ENCODE measurements around the gene ZBTB7A. TPM values are rescaled to one million over a fixed set of nuclear protein-coding genes. Genes with fewer than 3 reads are reported as not detected.

Gene ZBTB7A
- total and polyA plus RNA-seq, 10 of the 15 experiments (the other 5 are each of a cell fraction or from before 2014, with no cell fraction given), result 0.26 to 42.4 (median 4.5) TPM

DNA sequence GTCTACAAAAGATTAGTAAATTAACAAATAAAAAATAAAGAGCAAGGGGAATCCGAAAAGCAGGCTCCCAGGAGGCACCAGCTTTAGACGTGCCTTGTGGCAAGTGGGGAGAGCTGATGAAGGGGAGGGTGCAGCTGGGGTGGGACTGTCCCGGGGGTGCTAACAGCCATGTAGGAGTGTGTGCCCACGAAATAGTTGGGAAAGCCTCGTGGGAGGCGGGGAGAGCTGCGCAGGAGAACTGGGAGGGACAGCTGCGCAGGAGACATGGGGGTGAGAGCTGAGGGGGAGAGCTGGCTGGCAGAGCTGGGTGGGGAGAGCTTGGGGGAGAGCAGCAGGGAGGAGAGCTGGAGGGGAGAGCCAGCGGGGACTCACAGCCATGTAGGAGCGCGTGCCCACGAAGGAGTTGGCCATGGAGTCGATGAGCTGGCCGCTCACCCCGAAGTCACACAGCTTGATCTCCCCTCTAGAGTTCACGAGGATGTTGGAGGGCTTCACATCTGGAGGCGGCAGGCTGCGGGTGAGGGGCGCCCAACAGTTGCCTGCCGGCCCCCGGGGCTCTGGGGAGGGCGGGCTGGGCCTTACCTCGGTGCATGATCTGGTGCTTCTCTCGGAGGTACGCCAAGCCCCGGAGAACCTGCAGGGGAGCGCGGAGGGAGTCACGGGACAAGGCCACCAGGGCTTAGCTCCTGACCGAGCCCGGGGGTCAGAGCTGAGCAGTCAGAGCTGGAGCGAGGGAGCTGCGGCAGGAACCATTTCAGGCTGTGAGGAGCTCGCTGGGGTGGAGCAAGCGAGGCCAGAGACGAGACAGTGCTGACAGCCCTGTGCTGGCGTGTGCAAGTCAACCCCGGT is 34.2 kb upstream of the ZBTB7A start:
- in situ Hi-C loops (cut with MboI), result no loop called here
- CTCF ChIA-PET, result interaction anchor here (0.6 kb wide), 1 partner anchor 113 kb away, joined by 3 read pairs; no protein-coding TSS in a partner anchor

DNA sequence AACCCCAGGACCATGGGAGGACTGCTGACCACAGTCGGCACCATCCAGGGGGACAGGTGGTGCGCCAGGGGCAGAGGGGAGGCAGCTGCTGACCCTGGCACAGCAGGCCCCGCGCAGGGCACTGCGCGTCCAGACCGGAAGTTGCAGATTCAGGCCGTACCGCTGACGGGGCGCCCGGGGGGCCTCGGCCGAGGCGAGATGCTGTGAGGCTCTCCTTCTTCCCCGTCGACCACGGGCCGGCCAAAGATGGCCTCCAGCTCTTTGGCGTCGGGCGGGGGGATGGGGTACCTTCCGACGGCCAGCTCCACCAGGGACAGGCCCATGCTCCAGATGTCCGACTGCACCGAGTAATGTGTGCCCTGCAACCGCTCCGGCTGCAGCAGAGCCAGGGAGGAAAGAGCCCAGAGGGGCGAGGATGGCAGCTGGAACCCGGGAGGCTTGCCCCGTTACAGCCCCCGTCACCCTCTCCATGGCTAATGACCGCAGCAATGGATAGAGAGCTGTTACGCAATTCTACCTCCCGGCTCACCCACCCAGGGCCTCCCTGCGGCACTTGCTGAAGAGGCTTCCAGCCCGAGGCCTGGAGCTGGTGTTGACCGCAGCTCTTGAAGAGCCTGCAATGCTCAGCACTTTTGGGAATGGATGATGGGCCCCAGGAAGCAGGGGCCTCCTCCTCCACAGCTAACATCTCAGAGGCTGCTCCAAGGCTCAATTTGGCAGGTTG is 32.5 kb upstream of the ZBTB7A start:
- no peaks in the 10 kb centered on the region for H4K20me1 ChIP-seq (ENCODE audit: control insufficient read depth, insufficient read depth)
- CTCF ChIA-PET, result no interaction called here
- intact Hi-C loops (cut with micrococcal nuclease; ENCODE audit: unreplicated experiment) (no loop called here), in situ Hi-C loops (cut with MboI) (no loop called here)
- no peaks in the 10 kb centered on the region for H3K27me3 ChIP-seq (replicated peaks in 1 of 2; ENCODE audit: control insufficient read depth in 2 of 2, insufficient read depth in 2 of 2, low read length in 1 of 2)
- H2AFZ ChIP-seq (ENCODE audit: control insufficient read depth, low read depth, low read length), result no peak overlapping the region
- no peak for FAIRE-seq
- H3K4me1 ChIP-seq (ENCODE audit: control insufficient read depth, insufficient read depth, low read length), result no peaks in the 10 kb centered on the region
- RAD21 ChIA-PET (ENCODE audit: unreplicated experiment), result no interaction called here
- 95% methylated on average over 38 of the region's 38 CpGs for WGBS (ENCODE audit: insufficient coverage, insufficient replicate concordance, low lambda C conversion rate, missing lambda C conversion rate)
- no peak for ATAC-seq
- SMC1A ChIA-PET (ENCODE audit: uncharacterized antibody, unreplicated experiment), result interaction anchor here (0.6 kb wide), 1 partner anchor 67 kb away, joined by 3 read pairs; no protein-coding TSS in a partner anchor
- H3K4me3 ChIP-seq, result no peak overlapping the region
- no peak overlapping the region for H3K4me2 ChIP-seq (ENCODE audit: control insufficient read depth, insufficient read depth)
- peaks cover 6 to 23% of the 10 kb centered on the region in 2 experiments; a peak in 3 of 4 replicates for H3K36me3 ChIP-seq (ENCODE audit: control insufficient read depth in 2 of 2, insufficient read depth in 2 of 2, low read length in 1 of 2)
- no peak for TF ChIP-seq PAX8 (IDR thresholded peaks at IDR 0.05)
- no peak for TF ChIP-seq RBBP5 (conservative IDR thresholded peaks at IDR 0.05)
- TF ChIP-seq BHLHE40 (IDR thresholded peaks at IDR 0.05; ENCODE audit: borderline replicate concordance in 1 of 2, low read depth in 2 of 2, low read length in 1 of 2), result no peak
- TF ChIP-seq, protein P1, sequence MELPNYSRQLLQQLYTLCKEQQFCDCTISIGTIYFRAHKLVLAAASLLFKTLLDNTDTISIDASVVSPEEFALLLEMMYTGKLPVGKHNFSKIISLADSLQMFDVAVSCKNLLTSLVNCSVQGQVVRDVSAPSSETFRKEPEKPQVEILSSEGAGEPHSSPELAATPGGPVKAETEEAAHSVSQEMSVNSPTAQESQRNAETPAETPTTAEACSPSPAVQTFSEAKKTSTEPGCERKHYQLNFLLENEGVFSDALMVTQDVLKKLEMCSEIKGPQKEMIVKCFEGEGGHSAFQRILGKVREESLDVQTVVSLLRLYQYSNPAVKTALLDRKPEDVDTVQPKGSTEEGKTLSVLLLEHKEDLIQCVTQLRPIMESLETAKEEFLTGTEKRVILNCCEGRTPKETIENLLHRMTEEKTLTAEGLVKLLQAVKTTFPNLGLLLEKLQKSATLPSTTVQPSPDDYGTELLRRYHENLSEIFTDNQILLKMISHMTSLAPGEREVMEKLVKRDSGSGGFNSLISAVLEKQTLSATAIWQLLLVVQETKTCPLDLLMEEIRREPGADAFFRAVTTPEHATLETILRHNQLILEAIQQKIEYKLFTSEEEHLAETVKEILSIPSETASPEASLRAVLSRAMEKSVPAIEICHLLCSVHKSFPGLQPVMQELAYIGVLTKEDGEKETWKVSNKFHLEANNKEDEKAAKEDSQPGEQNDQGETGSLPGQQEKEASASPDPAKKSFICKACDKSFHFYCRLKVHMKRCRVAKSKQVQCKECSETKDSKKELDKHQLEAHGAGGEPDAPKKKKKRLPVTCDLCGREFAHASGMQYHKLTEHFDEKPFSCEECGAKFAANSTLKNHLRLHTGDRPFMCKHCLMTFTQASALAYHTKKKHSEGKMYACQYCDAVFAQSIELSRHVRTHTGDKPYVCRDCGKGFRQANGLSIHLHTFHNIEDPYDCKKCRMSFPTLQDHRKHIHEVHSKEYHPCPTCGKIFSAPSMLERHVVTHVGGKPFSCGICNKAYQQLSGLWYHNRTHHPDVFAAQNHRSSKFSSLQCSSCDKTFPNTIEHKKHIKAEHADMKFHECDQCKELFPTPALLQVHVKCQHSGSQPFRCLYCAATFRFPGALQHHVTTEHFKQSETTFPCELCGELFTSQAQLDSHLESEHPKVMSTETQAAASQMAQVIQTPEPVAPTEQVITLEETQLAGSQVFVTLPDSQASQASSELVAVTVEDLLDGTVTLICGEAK (IDR thresholded peaks at IDR 0.05; ENCODE audit: borderline replicate concordance), result no peak
- no peak for TF ChIP-seq FOXK2 (IDR thresholded peaks at IDR 0.05)
- no peak for TF ChIP-seq CREB1 (IDR thresholded peaks at IDR 0.05; ENCODE audit: low read depth)
- no peak for TF ChIP-seq EED (IDR thresholded peaks at IDR 0.05; ENCODE audit: low read depth)
- POLR2A ChIA-PET, result no interaction called here
- H3K9ac ChIP-seq (ENCODE audit: control insufficient read depth, insufficient read depth, low read length), result no peak overlapping the region
- H3K79me2 ChIP-seq (ENCODE audit: control insufficient read depth, insufficient read depth, low read length), result no peaks in the 10 kb centered on the region
- DNase-seq (ENCODE audit: low read depth, low spot score), result no peak
- H3K27ac ChIP-seq (ENCODE audit: control insufficient read depth, insufficient read depth), result no peak overlapping the region
- TSS peak; percentile 46 for BruUV-seq (replicated peaks)
- H3K9me3 ChIP-seq (replicated peaks; ENCODE audit: control insufficient read depth, insufficient read depth, low read length), result no peaks in the 10 kb centered on the region

More for the DNA sequence above, 34.2 kb upstream of the ZBTB7A start:
- POLR2A ChIA-PET, result interaction anchor here (0.6 kb wide), 1 partner anchor 14 kb away, joined by 5 read pairs; no protein-coding TSS in a partner anchor
- BruUV-seq (replicated peaks), result no TSS peak
- no peaks in the 10 kb centered on the region for H4K20me1 ChIP-seq (ENCODE audit: control insufficient read depth, insufficient read depth)
- no peak for FAIRE-seq
- no peak overlapping the region for H3K27ac ChIP-seq (ENCODE audit: control insufficient read depth, insufficient read depth)
- no peak overlapping the region for H2AFZ ChIP-seq (ENCODE audit: control insufficient read depth, low read depth, low read length)
- no peaks in the 10 kb centered on the region for H3K27me3 ChIP-seq (replicated peaks in 1 of 2; ENCODE audit: control insufficient read depth in 2 of 2, insufficient read depth in 2 of 2, low read length in 1 of 2)
- no peak overlapping the region for H3K4me2 ChIP-seq (ENCODE audit: control insufficient read depth, insufficient read depth)
- H3K4me3 ChIP-seq, result no peak overlapping the region
- no peaks in the 10 kb centered on the region for H3K79me2 ChIP-seq (ENCODE audit: control insufficient read depth, insufficient read depth, low read length)
- TF ChIP-seq MEF2B (IDR thresholded peaks at IDR 0.05; ENCODE audit: partially characterized antibody, poor library complexity, severe bottlenecking) (no peak), ETV6 (conservative IDR thresholded peaks at IDR 0.05 in 1 of 2, IDR thresholded peaks at IDR 0.05 in 1 of 2; ENCODE audit: borderline replicate concordance in 1 of 2, low read depth in 1 of 2) (no peak), CBFB (IDR thresholded peaks at IDR 0.05; ENCODE audit: low read depth) (no peak)
- peaks cover 10 to 26% of the 10 kb centered on the region in 2 experiments; a peak in 3 of 4 replicates for H3K36me3 ChIP-seq (ENCODE audit: control insufficient read depth in 2 of 2, insufficient read depth in 2 of 2, low read length in 1 of 2)
- RAD21 ChIA-PET (ENCODE audit: unreplicated experiment), result no interaction called here
- no peak overlapping the region for H3K9ac ChIP-seq (ENCODE audit: control insufficient read depth, insufficient read depth, low read length)
- WGBS (ENCODE audit: insufficient coverage, insufficient replicate concordance, low lambda C conversion rate, missing lambda C conversion rate), result 96% methylated on average over 29 of the region's 38 CpGs
- no peak for DNase-seq (ENCODE audit: low read depth, low spot score)
- no peaks in the 10 kb centered on the region for H3K4me1 ChIP-seq (ENCODE audit: control insufficient read depth, insufficient read depth, low read length)
- intact Hi-C loops (cut with micrococcal nuclease; ENCODE audit: unreplicated experiment), result no loop called here
- SMC1A ChIA-PET (ENCODE audit: uncharacterized antibody, unreplicated experiment), result no interaction called here
- no peak for ATAC-seq
- H3K9me3 ChIP-seq (replicated peaks; ENCODE audit: control insufficient read depth, insufficient read depth, low read length), result no peaks in the 10 kb centered on the region

Measured in GM12878 (cell line).